Stimulated activated CD4-positive, alpha-beta T cell treated with anti-CD3 and anti-CD28 coated beads, Interleukin-4, amount 100 ng/mL, for 48 hours (primary cell): ENCODE measurements around the gene MILR1.
"Not testable (repeated sequence)": the region's sequence is repeated elsewhere in the genome, so short reads cannot be mapped to it uniquely, and the experiment has no call there.

Experiments
- DNase-seq, 2 donors: peaks; one replicate each; pipeline ENCODE4 v3.0.0-alpha.2; 2020; ENCODE audit warnings: low read depth in 2 of 2

Gene MILR1, protein sequence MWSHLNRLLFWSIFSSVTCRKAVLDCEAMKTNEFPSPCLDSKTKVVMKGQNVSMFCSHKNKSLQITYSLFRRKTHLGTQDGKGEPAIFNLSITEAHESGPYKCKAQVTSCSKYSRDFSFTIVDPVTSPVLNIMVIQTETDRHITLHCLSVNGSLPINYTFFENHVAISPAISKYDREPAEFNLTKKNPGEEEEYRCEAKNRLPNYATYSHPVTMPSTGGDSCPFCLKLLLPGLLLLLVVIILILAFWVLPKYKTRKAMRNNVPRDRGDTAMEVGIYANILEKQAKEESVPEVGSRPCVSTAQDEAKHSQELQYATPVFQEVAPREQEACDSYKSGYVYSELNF

GRCh38 chr17:64448665-64449512, at the start of gene MILR1:
TSS of gene MILR1 (plus strand) at chr17:64449115. CDS start at chr17:64449169, 54 bp downstream.
- no peak for DNase-seq

DNA sequence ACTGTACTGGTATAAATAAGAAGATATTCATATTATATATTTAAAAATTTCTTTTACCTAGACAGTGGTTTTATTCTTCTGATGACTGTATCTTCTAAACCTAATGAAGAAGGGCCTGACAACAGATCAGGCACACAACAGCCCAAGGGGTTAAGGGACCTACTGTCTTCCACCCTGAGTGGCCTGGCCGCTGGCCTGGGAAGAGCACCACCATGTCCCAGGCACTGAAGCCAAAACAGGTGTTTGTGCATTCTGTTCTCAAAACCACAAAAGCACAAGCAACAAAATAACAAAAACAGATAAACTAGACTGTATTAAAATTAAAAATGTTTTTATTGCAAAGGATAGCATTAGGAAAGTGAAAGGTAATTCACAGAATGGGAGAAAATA, 49.2 kb upstream of the MILR1 start:
- DNase-seq = no peak

DNA sequence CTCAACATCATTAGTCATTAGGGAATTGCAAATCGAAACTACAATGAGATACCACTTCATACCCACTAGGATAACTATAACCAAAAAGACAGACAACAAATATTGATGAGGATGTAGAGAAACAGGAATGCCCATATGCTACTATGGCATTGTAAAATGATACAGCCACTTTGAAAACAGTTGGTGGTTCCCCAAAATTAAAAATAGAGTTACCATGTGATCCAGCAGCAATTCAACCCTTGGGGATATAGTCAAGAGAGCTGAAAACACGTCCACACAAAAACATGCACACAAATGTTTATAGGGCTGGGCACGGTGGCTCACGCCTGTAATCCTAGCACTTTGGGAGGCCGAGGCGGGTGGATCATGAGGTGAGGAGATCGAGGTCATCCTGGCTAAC, 48.3 kb upstream of the MILR1 start:
- DNase-seq = no peak

- DNase-seq = no peak
Observed at GRCh38 chr17:64401244-64401860, 47.6 kb upstream of the MILR1 start.

DNA sequence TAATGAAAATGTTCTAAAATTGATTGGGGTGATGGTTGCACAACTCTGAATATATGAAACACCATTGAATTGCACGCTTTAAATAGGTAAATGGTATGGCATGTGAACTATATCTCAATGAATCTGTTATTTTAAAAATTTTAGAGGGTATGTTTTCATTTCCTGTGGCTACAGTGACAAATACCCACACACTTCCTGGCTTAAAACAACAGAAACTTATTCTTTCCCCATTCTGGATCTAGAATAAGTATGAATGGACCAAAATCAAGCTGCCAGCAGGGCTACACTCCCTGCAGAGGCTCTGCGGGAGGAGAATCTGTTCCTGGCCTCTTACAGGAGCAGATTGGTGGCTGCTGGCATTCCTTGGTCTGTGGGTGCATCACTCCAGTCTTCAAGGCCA, 47.0 kb upstream of the MILR1 start:
- DNase-seq = no peak

DNA sequence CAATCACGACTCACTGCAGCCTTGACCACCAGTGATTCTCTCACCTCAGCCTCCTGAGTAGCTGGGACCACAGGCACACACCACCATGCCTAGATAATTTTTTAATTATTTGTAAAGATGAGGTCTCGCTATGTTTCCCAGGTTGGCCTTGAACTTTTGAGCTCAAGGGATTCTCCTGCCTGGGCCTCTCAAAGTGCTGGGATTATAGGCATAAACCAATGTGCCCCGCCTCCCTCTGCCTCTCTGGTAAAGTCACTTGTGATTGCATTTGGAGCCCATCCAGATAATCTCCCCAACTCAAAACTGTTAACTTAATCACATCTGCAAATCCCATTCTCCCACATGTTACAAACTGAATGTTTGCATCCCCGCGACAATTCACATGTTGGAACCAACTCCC, 46.4 kb upstream of the MILR1 start:
- no peak for DNase-seq

DNA sequence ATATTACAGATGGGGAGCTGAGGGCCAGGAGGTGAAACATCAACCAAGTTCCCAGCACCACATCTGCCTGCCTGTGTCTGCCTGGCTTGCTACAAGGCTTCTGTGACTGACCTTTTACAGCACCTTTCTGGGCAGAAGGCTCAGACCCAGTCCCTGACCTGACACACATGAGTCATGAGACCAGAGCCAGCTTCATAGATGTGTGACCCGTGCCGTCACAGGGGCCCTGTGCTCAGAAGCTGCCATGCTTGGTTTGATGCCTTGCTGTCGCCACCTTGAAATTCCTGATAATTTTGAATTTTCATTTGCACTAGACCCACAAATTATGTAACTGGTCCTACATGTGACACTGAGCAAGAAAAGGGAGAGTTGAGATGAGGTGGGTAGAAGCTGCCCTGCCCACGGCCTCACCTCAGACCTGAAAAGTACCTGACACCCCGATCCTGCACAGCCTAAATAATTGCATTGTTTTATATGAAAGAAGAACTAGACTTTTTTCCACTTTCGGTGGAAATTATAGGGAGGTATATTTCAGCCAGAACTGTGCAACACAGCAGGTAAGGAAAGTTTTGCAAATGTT, 44.9 kb upstream of the MILR1 start:
- no peak for DNase-seq

GRCh38 chr17:64406321-64407200, 42.4 kb upstream of the MILR1 start:
- no peak for DNase-seq

- no peak for DNase-seq
Observed at GRCh38 chr17:64410750-64411490, 38.0 kb upstream of the MILR1 start.

DNA sequence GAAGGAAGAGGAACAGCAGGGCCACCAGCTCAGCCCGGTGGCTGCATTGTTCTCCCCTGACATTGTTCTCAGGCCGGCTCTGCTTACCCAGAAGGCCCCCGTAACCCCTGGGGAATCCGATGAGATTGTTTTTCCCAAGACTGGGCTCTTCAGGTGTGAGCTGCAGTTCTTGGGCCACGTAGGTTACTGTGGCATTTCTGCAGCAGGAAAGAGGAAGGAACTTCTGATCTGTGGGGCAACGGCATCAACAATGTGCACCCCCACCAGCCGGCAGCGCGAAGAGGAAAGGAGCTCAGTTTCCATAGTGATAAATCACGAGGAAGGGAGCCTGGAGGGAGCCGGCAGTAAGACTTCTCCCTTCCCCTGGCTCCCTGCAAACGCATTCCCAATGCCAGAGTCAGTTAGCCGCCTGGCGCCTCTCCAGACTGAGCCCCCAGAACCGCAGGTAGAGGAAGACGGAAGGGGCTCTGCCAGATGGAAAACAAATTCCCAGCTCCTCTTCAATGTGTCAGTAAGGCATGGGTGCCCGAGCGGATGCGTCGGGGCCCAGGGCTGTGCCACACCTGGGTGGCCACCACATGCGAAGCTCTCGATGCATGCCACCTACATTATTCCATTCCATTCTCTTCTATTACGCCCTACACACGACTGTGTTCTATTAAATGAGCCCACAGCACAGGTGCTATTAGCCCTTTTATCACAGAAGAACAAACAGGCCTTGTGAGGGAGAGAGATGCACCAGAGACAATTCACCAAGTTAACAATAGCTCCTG, 36.7 kb upstream of the MILR1 start:
- DNase-seq = no peak

- no peak for DNase-seq
Observed at GRCh38 chr17:64412944-64413381, 36.0 kb upstream of the MILR1 start.

GRCh38 chr17:64413513-64413912, 35.4 kb upstream of the MILR1 start:
- no peak for DNase-seq

GRCh38 chr17:64418506-64419339, 30.2 kb upstream of the MILR1 start:
- no peak for DNase-seq

- DNase-seq = no peak
Observed at GRCh38 chr17:64420143-64420670, 28.7 kb upstream of the MILR1 start.

GRCh38 chr17:64422121-64422520, 26.8 kb upstream of the MILR1 start:
- not testable (repeated sequence) for DNase-seq

DNA sequence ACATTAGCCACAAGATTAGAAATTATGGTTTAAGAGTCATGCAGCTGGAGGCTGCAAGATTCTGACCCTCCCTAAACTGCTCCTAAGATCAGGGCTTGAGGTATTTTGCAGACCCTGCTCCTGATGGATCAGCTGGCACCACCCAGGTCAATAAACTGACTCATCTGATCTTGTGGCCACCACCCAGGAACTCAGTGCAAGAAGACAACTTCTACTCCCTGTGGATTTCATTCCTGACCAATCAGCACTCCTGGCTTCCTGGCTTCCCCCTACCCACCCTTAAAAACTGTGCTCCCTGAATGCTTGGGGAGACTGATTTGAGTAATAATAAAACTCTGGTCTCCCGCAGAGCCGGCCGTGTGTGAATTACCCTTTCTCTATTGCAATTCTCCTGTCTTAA, 25.0 kb upstream of the MILR1 start:
- no peak for DNase-seq

DNA sequence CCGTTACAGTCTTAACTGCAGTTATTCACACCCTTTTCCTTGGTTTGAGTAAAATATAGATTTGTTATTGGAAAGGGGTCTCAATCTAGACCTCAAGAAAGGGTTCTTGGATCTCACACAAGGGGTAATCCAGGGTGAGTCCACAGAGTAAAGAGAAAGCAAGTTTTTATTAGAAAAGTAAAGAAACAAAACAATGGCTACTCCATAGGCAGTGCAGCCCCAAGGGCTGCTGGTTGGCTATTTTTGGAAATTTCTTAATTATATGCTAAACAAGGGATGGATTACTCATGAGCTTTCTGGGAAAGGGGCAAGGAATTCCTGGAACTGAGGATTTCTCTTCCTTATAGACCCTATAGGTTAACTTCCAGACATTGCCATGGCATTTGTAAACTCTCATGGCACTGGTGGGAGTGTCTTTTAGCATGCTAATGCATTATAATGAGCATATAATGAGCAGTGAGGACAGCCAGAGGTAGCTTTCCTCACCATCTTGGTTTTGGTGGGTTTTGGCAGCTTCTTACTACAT, 24.5 kb upstream of the MILR1 start:
- no peak for DNase-seq

DNA sequence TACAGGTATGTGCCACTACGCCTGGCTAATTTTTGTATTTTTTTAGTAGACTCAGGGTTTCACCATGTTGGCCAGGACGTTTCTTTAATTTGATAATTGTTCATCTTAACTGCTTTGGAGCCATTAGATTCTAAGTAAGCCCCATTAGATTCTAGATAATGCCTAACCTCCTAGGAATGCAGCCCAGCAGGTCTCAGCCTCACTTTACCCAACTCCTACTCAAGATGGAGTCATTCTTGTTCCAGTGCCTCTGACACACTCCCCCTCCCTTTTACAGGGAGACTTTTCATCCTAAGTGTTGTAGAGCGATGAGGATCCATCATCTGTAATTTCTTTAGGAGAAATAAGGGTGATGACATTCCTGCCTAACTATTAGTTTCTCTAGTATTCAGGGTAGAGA, 23.7 kb upstream of the MILR1 start:
- DNase-seq = no peak
